ELR (cell line): Measurements from ENCODE around the gene CREG2.
"Not testable (repeated sequence)": the region's sequence is repeated elsewhere in the genome, so short reads cannot be mapped to it uniquely, and the experiment has no call there.

ENCODE experiments used
- DNase-seq: peaks from one replicate; pipeline ENCODE4 v3.0.0-alpha.2; 2015; ENCODE audit warnings: low read depth

Gene CREG2

GRCh38 chr2:101372792-101373191 lies 14.5 kb downstream of the CREG2 start:
- no peak for DNase-seq

DNA sequence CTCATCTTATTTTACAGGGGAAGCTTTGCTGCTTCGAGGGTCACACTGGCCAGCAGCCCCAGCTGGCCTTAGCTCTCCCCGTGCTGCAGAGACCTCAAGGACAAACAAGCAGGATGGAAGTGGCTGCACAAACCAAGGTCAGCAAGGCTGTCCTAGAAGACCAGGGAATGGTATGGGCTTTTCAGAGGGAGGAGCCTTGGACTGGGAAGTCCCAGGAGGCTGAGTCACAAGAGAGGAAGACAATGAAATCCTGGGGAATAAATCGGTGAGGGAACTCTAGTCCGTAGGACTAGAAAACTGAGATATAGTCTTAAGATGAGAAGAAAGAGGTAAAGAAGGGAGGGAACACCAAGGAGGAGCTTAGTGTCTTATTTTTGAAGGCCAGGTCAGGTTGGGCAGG lies 15.7 kb downstream of the CREG2 start:
- peak; percentile 23 for DNase-seq

- DNase-seq = no peak
These were observed 18.2 kb downstream of the CREG2 start for GRCh38 chr2:101369100-101369499.

- no peak for DNase-seq
These were observed 18.9 kb downstream of the CREG2 start for GRCh38 chr2:101368376-101368775.

DNA sequence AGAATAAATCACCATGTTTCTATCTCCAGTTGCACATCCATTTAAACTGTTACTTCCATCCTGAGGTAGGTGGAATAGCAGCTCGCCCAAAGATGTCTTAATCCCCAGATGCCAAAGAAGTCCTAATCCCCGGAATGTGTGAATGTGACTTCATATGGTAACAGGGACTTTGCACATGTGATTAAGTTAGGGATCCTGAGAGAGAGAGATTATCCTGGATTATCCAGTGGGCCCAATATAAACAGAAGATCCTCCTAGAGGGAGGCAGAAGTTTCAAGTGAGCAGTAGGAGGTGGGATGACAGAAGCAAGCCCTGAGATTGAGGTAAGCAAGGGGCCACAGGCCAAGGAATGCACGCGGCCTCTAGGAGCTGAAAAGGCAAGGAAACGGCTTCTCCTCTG lies 19.8 kb downstream of the CREG2 start:
- no peak for DNase-seq

GRCh38 chr2:101364878-101365277 lies 22.4 kb downstream of the CREG2 start:
- no peak for DNase-seq

DNA sequence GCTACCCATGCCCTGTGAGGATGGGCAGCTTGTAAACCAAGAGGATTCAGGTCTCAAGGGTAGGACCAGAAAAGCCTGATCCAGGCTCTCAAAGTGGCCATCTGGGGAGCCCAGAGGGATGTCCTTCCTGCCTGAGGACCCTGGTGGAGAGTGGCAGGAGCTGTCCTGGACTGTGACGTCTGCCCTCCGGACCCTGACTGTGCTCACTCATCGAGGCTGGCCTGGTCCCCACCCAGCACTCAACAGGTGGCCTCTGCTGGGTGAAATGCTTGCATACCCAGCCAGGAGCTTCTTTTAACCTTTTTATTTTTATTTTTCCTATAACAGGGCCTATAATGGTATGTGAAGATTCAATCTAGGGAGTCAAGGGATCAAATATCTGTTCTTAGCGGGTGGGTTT lies 24.5 kb downstream of the CREG2 start:
- no peak for DNase-seq

- DNase-seq = no peak
These were observed 25.0 kb downstream of the CREG2 start for GRCh38 chr2:101362316-101362715.

DNA sequence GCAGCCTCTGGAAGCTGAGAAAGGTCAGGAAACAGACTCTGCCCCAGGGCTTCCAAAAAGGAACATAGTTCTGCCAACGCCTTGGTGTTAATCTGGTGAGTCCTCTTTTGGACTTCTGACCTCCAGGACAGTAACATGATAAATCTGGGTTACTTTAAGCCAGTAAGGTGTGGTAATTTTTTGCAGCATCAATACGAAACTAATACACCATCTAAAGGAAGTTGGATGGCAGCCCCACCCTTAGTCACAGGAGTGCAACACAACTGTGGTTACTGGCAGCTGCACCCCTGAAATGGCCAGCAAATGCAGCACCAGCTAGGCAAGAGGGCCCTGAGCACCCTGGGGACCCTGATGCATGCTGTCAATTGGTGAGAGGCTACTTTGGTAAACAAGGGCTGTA lies 25.8 kb downstream of the CREG2 start:
- no peak for DNase-seq

GRCh38 chr2:101361121-101361520 lies 26.2 kb downstream of the CREG2 start:
- no peak for DNase-seq

GRCh38 chr2:101360232-101360631 lies 27.1 kb downstream of the CREG2 start:
- DNase-seq = peak; percentile 59

GRCh38 chr2:101359410-101359954 lies 27.8 kb downstream of the CREG2 start:
- no peak for DNase-seq

GRCh38 chr2:101357376-101357775 lies 29.9 kb downstream of the CREG2 start:
- peak; percentile 24 for DNase-seq

DNA sequence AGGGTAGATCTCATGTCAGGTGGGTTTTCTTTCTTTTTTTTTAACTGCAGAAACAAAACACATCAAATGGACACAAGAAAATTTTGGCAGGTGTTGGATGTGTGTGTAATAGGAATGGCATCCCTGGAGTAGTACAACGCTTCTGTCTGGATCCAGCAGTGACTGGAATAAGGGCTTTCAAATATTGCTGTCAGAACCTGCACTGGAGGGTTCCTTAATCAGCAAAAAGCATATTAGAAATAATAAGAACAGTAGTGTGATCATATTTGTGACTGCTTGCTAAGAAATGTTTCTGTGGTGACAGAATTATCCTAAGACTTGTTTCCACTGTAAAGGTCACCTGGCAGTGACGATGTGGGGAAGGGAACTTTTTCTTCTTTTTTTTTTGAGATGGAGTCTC lies 30.8 kb downstream of the CREG2 start:
- DNase-seq = peak; percentile 34

DNA sequence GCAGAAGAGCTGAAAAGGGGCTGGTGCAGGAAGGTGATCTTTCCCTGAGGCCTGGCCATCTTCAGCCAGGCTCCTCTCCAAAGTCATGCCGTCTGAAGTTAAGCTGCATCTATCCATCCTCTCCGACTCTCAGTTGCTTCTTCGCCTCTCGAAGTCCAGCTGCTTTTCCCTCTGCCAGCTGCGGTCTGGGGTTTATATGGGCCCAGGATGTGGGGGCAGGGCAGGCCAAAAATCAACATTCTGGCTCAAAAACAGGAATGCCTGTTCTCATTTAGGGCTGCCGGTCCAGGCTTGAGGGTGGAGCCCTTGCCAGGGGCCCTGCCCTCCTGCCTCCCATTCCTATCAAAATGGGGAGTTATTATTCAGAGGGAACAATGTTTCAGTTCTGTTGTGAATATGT lies 31.2 kb downstream of the CREG2 start:
- DNase-seq = no peak

GRCh38 chr2:101355401-101356054 lies 31.8 kb downstream of the CREG2 start:
- peak; percentile 33 for DNase-seq

GRCh38 chr2:101354420-101355311 lies 32.6 kb downstream of the CREG2 start:
- DNase-seq = no peak

GRCh38 chr2:101352631-101353030 lies 34.7 kb downstream of the CREG2 start:
- not testable (repeated sequence) for DNase-seq

DNA sequence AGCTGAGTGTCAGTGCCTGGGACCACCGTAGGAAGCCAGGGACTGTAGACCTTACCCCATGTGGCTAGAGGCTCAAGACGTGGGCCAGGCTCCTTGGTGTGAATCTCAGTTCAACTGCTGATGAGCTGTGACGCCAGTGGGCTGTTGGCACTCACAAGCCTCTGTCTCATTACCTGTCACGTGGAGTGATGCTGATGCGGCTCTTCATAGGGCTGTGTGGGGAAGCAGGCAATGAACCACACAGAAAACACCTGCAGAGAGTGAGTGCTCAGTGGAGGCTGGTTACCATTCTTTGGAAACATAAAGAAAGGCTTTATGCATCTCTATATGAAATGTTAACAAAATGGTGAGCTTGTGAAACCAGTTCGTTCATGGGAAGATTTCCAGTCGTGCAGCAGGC lies 36.1 kb downstream of the CREG2 start:
- DNase-seq = no peak

- DNase-seq = peak; percentile 64
These were observed 37.2 kb downstream of the CREG2 start for GRCh38 chr2:101349893-101350662.

- DNase-seq = no peak
These were observed 38.4 kb downstream of the CREG2 start for GRCh38 chr2:101348883-101349282.

GRCh38 chr2:101346909-101347308 lies 40.4 kb downstream of the CREG2 start:
- no peak for DNase-seq
